GM23248 (cell line): Measurements from ENCODE around the gene CGA.

Source experiments
- EZH2 ChIP-seq: fragments of 200-600 bp; sonication (generic); IDR thresholded peaks from 2 replicates; pipeline ENCODE4 v1.6.1; 2018; ENCODE audit warnings: antibody characterized with exemption, mild to moderate bottlenecking; ENCODE audit not compliant: insufficient read depth, poor library complexity, severe bottlenecking
- EZH2phosphoT487 ChIP-seq: fragments of 200-600 bp; sonication (generic); IDR thresholded peaks from 2 replicates; pipeline ENCODE4 v1.6.1; 2018; ENCODE audit warnings: antibody characterized with exemption, moderate library complexity, mild to moderate bottlenecking, low read depth; ENCODE audit not compliant: insufficient read depth

DNA sequence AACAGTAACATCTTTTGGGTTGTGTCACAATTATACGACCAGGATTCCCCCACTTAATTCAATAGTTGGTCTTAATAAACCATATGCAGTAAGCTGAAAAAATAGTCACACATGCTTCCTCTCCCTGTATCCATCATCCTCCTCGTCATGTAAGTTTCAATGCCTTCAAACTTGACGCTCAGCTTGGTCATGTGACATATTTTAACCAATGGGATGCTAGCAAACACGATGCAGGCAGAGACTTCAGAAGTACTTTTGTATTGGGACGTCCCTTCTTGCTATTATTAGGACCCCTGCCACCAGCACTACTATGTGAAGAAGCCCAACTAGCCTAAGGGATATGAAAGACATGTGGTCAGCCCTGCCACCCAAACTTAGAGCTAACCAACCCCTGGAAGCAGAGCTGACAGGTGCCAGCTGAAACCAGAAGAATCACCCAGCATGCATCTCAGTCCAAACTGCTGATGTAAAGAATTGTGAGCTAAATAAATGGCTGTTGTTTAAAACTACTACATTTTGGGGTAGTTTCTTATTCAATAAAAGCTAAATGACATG lies 49.3 kb downstream of the CGA start:
- no peak for TF ChIP-seq EZH2
- TF ChIP-seq EZH2phosphoT487: no peak
